Left kidney (tissue), 8 donors: ENCODE measurements around the gene RBM12. TPM values are rescaled to one million over a fixed set of nuclear protein-coding genes. Genes with fewer than 3 reads are reported as not detected.
"Not testable (repeated sequence)": the region's sequence is repeated elsewhere in the genome, so short reads cannot be mapped to it uniquely, and the experiment has no call there.

Experiments
- DNase-seq: peaks from one replicate; pipeline ENCODE4 v3.0.0-alpha.2; 2013
- long read RNA-seq, 8 donors: transcript quantifications; one replicate each; lab custom pipeline, GENCODE V29; 2026
- polyA plus RNA-seq: library from polyadenylated mRNA; unstranded; fragments of 120-200 nt; gene quantifications from one replicate; pipeline ENCODE4 v1.2.1, GENCODE V29; 2013; ENCODE audit not compliant: insufficient read length

Gene RBM12, protein sequence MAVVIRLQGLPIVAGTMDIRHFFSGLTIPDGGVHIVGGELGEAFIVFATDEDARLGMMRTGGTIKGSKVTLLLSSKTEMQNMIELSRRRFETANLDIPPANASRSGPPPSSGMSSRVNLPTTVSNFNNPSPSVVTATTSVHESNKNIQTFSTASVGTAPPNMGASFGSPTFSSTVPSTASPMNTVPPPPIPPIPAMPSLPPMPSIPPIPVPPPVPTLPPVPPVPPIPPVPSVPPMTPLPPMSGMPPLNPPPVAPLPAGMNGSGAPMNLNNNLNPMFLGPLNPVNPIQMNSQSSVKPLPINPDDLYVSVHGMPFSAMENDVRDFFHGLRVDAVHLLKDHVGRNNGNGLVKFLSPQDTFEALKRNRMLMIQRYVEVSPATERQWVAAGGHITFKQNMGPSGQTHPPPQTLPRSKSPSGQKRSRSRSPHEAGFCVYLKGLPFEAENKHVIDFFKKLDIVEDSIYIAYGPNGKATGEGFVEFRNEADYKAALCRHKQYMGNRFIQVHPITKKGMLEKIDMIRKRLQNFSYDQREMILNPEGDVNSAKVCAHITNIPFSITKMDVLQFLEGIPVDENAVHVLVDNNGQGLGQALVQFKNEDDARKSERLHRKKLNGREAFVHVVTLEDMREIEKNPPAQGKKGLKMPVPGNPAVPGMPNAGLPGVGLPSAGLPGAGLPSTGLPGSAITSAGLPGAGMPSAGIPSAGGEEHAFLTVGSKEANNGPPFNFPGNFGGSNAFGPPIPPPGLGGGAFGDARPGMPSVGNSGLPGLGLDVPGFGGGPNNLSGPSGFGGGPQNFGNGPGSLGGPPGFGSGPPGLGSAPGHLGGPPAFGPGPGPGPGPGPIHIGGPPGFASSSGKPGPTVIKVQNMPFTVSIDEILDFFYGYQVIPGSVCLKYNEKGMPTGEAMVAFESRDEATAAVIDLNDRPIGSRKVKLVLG
- 104 TPM for polyA plus RNA-seq
- long read RNA-seq, donor 1, full-length matches to known transcripts: 55 of 55 reads
- long read RNA-seq, donor 1, partial matches to known transcripts: 0 of 55 reads
- long read RNA-seq, donor 1, other reads (novel, unspliced or antisense): 0 of 55 reads
- long read RNA-seq, donor 2, full-length matches to known transcripts: 49 of 56 reads
- long read RNA-seq, donor 2, partial matches to known transcripts: 7 of 56 reads
- long read RNA-seq, donor 2, other reads (novel, unspliced or antisense): 0 of 56 reads
- long read RNA-seq, donor 3, full-length matches to known transcripts: 45 of 55 reads
- long read RNA-seq, donor 3, partial matches to known transcripts: 10 of 55 reads
- long read RNA-seq, donor 3, other reads (novel, unspliced or antisense): 0 of 55 reads
- long read RNA-seq, donor 4, full-length matches to known transcripts: 2 of 2 reads
- long read RNA-seq, donor 4, partial matches to known transcripts: 0 of 2 reads
- long read RNA-seq, donor 4, other reads (novel, unspliced or antisense): 0 of 2 reads
- long read RNA-seq, donor 5, full-length matches to known transcripts: 42 of 42 reads
- long read RNA-seq, donor 5, partial matches to known transcripts: 0 of 42 reads
- long read RNA-seq, donor 5, other reads (novel, unspliced or antisense): 0 of 42 reads
- long read RNA-seq, donor 6, full-length matches to known transcripts: 43 of 43 reads
- long read RNA-seq, donor 6, partial matches to known transcripts: 0 of 43 reads
- long read RNA-seq, donor 6, other reads (novel, unspliced or antisense): 0 of 43 reads
- long read RNA-seq, donor 7, full-length matches to known transcripts: 61 of 66 reads
- long read RNA-seq, donor 7, partial matches to known transcripts: 5 of 66 reads
- long read RNA-seq, donor 7, other reads (novel, unspliced or antisense): 0 of 66 reads
- long read RNA-seq, donor 8, full-length matches to known transcripts: 25 of 25 reads
- long read RNA-seq, donor 8, partial matches to known transcripts: 0 of 25 reads
- long read RNA-seq, donor 8, other reads (novel, unspliced or antisense): 0 of 25 reads

DNA sequence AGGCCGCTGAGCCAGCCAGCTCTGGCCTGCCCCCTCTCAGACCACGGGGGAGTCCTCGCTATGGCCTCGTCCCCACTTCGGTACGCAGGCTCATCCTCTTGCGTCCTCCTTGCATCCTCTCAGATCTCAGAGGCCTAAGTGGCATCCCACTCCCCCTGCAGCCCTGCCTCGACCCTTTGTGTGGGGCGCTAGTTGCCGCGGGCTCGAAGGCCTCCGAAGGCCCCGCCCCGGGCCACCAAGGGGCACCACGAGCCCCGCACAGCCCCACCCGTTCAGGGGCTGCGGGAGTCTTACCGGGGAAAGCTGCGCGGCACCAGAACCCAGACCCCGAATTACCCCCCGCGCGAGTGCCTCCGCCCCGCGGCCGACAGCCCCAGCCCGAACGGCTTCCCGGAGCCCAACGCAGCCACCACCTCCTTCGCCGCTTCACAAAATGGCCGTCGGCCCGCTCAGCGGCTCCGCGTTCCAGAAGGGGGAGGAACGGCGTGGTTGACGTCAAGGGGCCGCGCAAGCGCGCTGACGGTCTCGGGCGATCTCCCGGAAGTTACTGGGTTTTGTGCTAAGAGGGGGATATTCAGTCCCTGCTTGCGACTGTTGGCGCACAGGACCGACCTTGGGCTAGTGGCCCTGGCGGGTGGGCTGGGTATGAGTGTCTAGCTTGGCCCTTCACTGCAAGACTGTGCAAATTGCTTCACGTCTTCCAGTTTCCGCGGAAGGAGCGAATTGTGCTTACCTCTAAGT is at the start of gene RBM12, which contains the start of gene CPNE1:
RBM12 (minus strand) TSS at position 435 of the 741 bp plus-strand sequence. CDS start 9,578 bp downstream, outside the sequence.
CPNE1 (minus strand) TSS at position 435 of the 741 bp plus-strand sequence. CDS start 31,977 bp downstream, outside the sequence.
- peak; percentile 90 for DNase-seq

DNA sequence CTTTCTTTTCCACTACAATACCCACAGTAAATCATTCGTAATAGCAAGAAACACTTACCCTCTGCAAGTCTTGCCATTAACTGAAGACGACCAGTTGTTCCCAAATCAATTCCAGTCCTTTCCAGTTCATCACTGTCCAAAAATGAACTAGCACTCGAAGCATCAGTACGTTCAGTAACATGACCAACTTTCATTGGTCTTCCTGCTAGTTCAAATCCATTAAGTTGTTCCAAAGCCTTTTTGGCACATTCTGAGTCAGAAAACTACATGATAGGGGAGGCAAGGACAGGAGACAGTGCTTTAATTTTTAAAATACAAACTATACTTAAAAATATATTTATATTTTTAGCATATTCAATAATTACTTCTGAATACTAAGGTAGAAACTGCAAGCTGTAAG is 49.4 kb upstream of the RBM12 start:
- no peak for DNase-seq

DNA sequence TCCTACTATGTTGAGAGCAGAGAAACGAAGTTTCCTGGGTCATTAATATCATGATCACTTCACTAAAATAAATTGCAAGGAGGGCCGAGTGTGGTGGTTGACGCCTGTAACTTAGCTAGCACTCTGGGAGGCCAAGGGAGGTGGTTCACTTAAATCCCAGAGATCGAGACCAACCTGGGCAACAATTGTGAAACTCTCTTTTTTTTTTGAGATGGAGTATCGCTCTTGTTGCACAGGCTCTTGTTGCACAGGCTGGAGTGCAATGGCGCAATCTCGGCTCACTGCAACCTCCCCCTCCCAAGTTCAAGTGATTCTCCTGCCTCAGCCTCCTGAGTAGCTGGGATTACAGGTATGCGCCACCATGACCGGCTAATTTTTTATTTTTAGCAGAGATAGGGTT is 48.4 kb upstream of the RBM12 start:
- not testable (repeated sequence) for DNase-seq

DNA sequence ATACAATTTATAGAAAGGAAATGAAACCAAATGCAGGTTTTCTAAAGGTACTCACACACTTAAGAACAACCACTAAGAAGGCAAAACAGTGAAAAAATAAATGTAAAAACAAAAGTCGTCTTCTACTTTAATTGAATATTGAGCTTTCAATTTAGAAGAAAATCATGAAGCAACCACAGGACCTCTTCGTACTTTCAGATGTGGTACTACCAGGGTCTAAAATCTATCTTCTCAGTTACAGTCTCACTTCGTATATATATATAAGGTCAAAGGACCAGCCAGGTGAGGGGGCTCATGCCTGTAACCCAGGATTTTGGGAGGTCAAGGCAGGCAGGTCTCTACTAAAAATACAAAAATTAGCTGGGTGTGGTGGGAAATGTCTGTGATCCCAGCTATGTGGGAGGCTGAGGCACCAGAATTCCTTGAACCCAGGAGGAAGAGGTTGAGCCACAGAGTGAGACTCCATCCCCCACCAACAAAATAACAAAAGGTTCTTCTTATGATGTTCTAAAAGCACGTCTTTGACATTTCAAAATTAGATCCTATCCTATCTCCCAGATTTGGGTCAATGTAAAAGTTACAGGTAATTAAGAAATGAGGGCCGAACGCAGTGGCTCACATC is 47.0 kb upstream of the RBM12 start:
- DNase-seq: no peak

- DNase-seq: no peak
These were observed 46.3 kb upstream of the RBM12 start for GRCh38 chr20:35710884-35711587.

- no peak for DNase-seq
These were observed 45.3 kb upstream of the RBM12 start for GRCh38 chr20:35710039-35710438.

DNA sequence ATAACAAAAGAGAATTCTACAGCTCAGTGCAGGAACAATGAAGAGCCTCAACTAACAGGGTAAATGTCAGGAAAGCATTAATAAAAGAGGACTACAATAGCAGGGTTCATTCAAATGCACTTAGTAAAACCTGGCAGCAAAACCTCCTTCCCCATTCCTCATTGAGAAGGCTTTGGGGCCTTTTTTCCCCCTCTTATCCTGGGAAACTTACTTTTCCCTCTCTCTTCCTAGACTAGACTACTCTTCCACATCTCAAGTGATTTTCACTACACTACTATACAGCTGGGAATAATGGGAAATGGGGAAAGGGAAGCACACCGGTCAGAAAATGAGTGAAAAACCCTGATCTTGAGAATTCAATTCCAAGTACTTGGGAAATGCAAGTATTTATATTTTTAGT is 44.6 kb upstream of the RBM12 start:
- no peak for DNase-seq

- no peak for DNase-seq
These were observed 43.8 kb upstream of the RBM12 start for GRCh38 chr20:35708502-35708901.

- DNase-seq: not testable (repeated sequence)
These were observed 42.2 kb upstream of the RBM12 start for GRCh38 chr20:35706591-35707529.

GRCh38 chr20:35705894-35706293 is 41.2 kb upstream of the RBM12 start:
- DNase-seq: not testable (repeated sequence)

GRCh38 chr20:35704514-35705261 is 40.0 kb upstream of the RBM12 start:
- DNase-seq: no peak

DNA sequence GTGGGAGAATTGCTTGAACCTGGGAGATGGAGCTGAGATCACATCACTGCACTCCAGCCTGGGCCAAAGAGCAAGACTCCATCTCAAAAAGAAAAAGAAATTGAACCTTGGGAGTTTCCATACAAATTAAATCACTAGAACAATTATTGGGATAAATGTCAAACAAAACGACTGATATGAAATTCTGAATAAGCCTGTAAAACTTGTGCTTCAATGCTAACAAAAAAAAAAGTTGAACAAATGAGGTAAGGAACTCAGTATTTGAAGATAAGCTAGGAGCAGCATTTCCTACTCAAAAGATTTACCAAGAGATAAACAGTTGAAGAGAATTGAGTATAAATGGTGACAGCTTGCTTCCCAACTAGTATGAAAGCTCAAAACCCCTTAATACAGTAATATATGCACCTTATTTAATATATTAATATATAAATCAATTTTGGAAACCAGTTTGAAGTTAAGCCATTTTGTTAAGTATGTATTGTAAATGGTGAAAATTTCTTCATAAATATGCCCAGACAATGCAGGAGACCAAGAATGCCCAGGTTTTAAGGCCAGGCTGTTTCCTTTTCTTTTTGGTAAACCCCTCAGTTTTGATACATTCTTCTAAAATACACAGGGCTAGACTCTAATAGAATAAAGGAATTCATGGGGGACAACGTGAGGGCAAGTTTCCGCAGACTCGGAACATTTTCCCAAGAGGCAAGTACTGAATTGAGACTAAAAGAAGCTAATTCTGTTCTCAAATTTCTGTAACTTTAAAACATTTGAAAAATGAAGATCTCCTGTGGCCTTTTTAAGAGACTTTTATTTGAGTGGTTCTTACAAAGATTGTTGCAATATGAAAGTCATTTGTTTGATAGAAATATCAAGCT is 38.4 kb upstream of the RBM12 start:
- DNase-seq: no peak

DNA sequence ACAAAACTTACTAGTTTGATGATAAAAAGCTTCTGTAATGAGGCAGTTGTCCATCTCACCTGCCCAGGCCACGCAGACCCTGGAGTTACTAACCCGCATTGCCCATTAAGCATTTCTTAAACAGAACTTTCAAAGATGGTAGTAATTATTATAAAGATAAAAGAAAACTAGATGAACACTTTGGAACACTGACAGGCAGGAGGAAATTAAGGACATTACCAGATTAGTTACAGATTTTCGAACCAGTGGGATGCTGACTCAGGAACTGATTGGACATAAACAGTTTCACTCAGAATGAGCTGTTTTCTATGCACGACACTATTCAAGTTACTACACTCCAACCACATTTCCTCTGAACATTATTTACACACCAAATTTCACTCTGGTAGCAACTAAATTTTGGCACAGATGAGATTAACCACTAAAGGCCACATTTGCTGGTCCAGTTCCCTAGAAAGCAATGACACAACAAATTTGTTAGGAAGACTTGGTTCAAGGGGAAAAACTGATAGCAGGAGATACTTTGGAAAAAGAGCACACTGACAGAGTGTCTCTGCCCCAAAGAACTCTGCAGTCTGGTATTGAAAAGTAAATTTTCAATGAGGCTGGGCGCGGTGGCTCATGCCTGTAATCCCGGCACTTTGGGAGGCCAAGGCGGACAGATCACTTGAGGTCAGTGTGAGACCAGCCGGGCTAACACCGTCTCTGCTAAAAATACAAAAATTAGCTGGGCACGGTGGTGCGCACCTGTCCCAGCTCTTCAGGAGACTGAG is 37.5 kb upstream of the RBM12 start:
- DNase-seq: no peak

DNA sequence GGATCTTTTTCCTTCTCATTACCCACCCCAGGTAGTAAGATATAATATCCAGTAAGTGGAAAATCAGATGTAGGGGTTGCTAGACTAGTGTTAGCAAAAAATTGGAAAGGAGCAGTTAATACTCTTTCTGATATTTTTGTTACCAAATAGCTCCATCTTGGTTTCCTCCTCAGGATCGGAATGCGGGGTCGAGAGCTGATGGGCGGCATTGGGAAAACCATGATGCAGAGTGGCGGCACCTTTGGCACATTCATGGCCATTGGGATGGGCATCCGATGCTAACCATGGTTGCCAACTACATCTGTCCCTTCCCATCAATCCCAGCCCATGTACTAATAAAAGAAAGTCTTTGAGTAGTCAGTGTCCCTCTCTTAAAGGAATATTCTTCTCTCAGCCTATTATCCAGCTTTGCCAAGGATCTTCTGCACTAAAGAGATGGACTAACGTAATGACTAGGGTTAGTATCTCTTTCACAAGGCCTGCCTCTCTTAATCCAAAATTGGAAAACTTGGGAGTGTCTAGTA is 36.0 kb upstream of the RBM12 start:
- no peak for DNase-seq
